HepG2 (cell line): ENCODE results near the gene NAPEPLD. TPM values are rescaled to one million over a fixed set of nuclear protein-coding genes. Genes with fewer than 3 reads are reported as not detected.

Experiments
- ASH2L ChIP-seq: fragments of 300-600, 200-600 bp; sonication (generic); IDR thresholded peaks from 2 replicates; pipeline ENCODE4 v1.7.0; 2017; ENCODE audit warnings: low read depth, mild to moderate bottlenecking, moderate library complexity, mixed read lengths, low read length; ENCODE audit not compliant: insufficient read length
- CBX1 ChIP-seq: IDR thresholded peaks from one replicate; pipeline ENCODE4 v1.6.1; 2016; ENCODE audit warnings: antibody characterized with exemption, low read depth
- FOXK1 ChIP-seq: sonication (generic); formaldehyde crosslinking; IDR thresholded peaks from 2 replicates; pipeline ENCODE4 v1.4.0; 2020; ENCODE audit warnings: low read depth, missing genetic modification reagents, borderline replicate concordance
- NAIF1 ChIP-seq: sonication (generic); formaldehyde crosslinking; IDR thresholded peaks from 2 replicates; pipeline ENCODE4 v1.5.0; 2020; ENCODE audit warnings: mild to moderate bottlenecking, missing genetic modification reagents, borderline replicate concordance
- PRDM15 ChIP-seq: sonication (generic); formaldehyde crosslinking; IDR thresholded peaks from 2 replicates; pipeline ENCODE4 v1.4.0; 2020; ENCODE audit warnings: missing genetic modification reagents
- RBM39 ChIP-seq: fragments of 200-400 bp; formaldehyde crosslinking; IDR thresholded peaks from one replicate; pipeline ENCODE4 v1.6.1; 2018; ENCODE audit warnings: antibody characterized with exemption, mild to moderate bottlenecking, low read depth, low read length; ENCODE audit not compliant: poor library complexity, severe bottlenecking
- SMC3 ChIP-seq: IDR thresholded peaks from 2 replicates; pipeline ENCODE4 v1.6.1; 2011; ENCODE audit warnings: low read length, improper control_type of control experiment
- TCF7L2 ChIP-seq: IDR thresholded peaks from 2 replicates; pipeline ENCODE4 v1.6.1; 2011; ENCODE audit warnings: mild to moderate bottlenecking, low read depth, low read length, moderate library complexity
- TIGD3 ChIP-seq: sonication (generic); formaldehyde crosslinking; IDR thresholded peaks from 2 replicates; pipeline ENCODE4 v1.5.1; 2020; ENCODE audit warnings: mild to moderate bottlenecking, missing genetic modification reagents, borderline replicate concordance
- ZC3H13 ChIP-seq: sonication (generic); formaldehyde crosslinking; IDR thresholded peaks from 2 replicates; pipeline ENCODE4 v1.8.1; 2023; ENCODE audit warnings: mild to moderate bottlenecking, missing genetic modification reagents, moderate library complexity
- ZNF44 ChIP-seq: sonication (generic); formaldehyde crosslinking; IDR thresholded peaks from 2 replicates; pipeline ENCODE4 v1.5.1; 2020; ENCODE audit warnings: mild to moderate bottlenecking, missing genetic modification reagents
- ZNF543 ChIP-seq: sonication (generic); formaldehyde crosslinking; IDR thresholded peaks from 2 replicates; pipeline ENCODE4 v1.4.0; 2020; ENCODE audit warnings: mild to moderate bottlenecking, missing genetic modification reagents
- polyA plus RNA-seq, 8 experiments: library from polyadenylated mRNA; depleted of rRNA in 3 of 8; stranded (reverse) in 7 of 8; unstranded in 1 of 8; fragments of >200 nt; fragmentation: Illumina TruSeq in 4 of 8; extraction: Trizol in 4 of 8; gene quantifications; 2 replicates each; pipeline versions ENCODE4 v1.2.1 to v1.2.3, GENCODE V29; 2011 to 2016; ENCODE audit warnings: low read depth in 4 of 8, missing spikeins in 1 of 8, mixed read lengths in 1 of 8; ENCODE audit not compliant: insufficient read depth in 1 of 8
- total RNA-seq, 5 experiments: library from RNA; depleted of rRNA; stranded (reverse); fragments of >200 nt; fragmentation: Illumina TruSeq; extraction: Trizol; gene quantifications; 2 replicates each; pipeline ENCODE4 v1.2.3, GENCODE V29; 2016; ENCODE audit warnings: low read depth in 1 of 5
- TF ChIP-seq, protein P1 (sequence below): IDR thresholded peaks from 2 replicates; pipeline ENCODE4 v1.6.1; 2018; ENCODE audit warnings: missing genetic modification reagents
- TF ChIP-seq, protein P2 (sequence below): sonication (generic); formaldehyde crosslinking; IDR thresholded peaks from 2 replicates; pipeline ENCODE4 v1.4.0; 2020; ENCODE audit warnings: mild to moderate bottlenecking, missing genetic modification reagents
- TF ChIP-seq, protein P3 (sequence below): sonication (generic); formaldehyde crosslinking; IDR thresholded peaks from 2 replicates; pipeline ENCODE4 v1.4.0; 2020; ENCODE audit warnings: missing genetic modification reagents, borderline replicate concordance

Gene NAPEPLD
- total and polyA plus RNA-seq, 2 of the 13 experiments (the other 11 are each of a cell fraction or from before 2014, with no cell fraction given), result 3.4 to 5.6 TPM

DNA sequence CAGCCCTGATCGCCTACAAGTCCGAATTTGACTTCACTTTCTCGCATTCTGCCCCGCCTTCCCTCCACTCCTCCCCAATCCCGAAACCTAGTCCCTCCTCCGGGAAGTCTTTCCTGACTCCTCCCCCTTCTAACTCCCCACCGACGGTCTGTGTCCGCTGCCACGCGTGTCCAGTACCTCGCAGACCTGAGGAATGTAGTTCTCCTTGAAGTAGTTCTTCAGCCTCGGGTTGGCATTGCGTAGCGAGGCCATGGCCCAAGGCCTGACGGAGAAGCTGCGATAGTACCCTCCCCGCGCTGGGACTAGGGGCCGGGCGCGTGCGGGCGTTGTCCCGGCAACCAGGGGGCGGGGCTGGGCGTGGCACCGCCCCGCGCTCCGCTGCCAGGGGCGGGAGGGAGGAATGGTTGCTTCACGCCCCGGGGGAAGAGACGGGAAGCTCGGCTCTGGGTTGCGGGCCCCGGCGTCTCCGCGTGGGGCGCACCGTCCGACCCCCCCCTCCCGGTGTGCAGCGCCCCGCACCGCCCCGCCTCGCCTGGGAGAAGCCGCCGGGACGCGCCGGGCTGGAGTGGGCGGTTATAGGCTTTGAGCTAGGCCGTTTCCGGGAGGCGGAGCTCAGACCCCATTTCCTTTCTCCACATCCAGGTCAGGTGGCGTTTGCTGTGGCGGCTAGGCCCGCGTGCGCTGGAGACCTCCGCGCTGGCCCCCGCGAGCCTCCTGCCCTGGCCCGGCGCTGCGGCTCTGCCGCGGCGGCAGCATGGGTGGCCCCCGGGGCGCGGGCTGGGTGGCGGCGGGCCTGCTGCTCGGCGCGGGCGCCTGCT is 74.2 kb downstream of the NAPEPLD start, which contains the start of the genes ARMC10 and FBXL13 (continued):
- peak; percentile 85 for TF ChIP-seq ASH2L
- no peak for TF ChIP-seq FOXK1 (CRISPR knock-in tag)
- no peak for TF ChIP-seq ZNF543 (CRISPR knock-in tag)
- no peak for TF ChIP-seq TCF7L2
- 0 out of 2 replicates have a peak, but pooled peaks have one; percentile 20 for TF ChIP-seq PRDM15
- TF ChIP-seq SMC3, result no peak
- TF ChIP-seq, protein P1, sequence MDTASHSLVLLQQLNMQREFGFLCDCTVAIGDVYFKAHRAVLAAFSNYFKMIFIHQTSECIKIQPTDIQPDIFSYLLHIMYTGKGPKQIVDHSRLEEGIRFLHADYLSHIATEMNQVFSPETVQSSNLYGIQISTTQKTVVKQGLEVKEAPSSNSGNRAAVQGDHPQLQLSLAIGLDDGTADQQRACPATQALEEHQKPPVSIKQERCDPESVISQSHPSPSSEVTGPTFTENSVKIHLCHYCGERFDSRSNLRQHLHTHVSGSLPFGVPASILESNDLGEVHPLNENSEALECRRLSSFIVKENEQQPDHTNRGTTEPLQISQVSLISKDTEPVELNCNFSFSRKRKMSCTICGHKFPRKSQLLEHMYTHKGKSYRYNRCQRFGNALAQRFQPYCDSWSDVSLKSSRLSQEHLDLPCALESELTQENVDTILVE (CRISPR knock-in tag), result peak; percentile 97
- peak; percentile 67 for TF ChIP-seq RBM39
- TF ChIP-seq ZC3H13 (CRISPR knock-in tag), result peak; percentile 58
- TF ChIP-seq NAIF1 (CRISPR knock-in tag), result no peak
- TF ChIP-seq, protein P2, sequence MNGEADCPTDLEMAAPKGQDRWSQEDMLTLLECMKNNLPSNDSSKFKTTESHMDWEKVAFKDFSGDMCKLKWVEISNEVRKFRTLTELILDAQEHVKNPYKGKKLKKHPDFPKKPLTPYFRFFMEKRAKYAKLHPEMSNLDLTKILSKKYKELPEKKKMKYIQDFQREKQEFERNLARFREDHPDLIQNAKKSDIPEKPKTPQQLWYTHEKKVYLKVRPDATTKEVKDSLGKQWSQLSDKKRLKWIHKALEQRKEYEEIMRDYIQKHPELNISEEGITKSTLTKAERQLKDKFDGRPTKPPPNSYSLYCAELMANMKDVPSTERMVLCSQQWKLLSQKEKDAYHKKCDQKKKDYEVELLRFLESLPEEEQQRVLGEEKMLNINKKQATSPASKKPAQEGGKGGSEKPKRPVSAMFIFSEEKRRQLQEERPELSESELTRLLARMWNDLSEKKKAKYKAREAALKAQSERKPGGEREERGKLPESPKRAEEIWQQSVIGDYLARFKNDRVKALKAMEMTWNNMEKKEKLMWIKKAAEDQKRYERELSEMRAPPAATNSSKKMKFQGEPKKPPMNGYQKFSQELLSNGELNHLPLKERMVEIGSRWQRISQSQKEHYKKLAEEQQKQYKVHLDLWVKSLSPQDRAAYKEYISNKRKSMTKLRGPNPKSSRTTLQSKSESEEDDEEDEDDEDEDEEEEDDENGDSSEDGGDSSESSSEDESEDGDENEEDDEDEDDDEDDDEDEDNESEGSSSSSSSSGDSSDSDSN (CRISPR knock-in tag), result peak; percentile 80; the same call in 1 of the 2 replicates
- TF ChIP-seq CBX1, result peak; percentile 22
- TF ChIP-seq TIGD3 (CRISPR knock-in tag), result no peak
- TF ChIP-seq ZNF44 (CRISPR knock-in tag), result no peak
- TF ChIP-seq, protein P3, sequence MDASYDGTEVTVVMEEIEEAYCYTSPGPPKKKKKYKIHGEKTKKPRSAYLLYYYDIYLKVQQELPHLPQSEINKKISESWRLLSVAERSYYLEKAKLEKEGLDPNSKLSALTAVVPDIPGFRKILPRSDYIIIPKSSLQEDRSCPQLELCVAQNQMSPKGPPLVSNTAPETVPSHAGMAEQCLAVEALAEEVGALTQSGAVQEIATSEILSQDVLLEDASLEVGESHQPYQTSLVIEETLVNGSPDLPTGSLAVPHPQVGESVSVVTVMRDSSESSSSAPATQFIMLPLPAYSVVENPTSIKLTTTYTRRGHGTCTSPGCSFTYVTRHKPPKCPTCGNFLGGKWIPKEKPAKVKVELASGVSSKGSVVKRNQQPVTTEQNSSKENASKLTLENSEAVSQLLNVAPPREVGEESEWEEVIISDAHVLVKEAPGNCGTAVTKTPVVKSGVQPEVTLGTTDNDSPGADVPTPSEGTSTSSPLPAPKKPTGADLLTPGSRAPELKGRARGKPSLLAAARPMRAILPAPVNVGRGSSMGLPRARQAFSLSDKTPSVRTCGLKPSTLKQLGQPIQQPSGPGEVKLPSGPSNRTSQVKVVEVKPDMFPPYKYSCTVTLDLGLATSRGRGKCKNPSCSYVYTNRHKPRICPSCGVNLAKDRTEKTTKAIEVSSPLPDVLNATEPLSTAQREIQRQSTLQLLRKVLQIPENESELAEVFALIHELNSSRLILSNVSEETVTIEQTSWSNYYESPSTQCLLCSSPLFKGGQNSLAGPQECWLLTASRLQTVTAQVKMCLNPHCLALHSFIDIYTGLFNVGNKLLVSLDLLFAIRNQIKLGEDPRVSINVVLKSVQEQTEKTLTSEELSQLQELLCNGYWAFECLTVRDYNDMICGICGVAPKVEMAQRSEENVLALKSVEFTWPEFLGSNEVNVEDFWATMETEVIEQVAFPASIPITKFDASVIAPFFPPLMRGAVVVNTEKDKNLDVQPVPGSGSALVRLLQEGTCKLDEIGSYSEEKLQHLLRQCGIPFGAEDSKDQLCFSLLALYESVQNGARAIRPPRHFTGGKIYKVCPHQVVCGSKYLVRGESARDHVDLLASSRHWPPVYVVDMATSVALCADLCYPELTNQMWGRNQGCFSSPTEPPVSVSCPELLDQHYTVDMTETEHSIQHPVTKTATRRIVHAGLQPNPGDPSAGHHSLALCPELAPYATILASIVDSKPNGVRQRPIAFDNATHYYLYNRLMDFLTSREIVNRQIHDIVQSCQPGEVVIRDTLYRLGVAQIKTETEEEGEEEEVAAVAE, result no peak
